Measurements from ENCODE around the gene HAS3.
"Not testable (repeated sequence)": the region's sequence is repeated elsewhere in the genome, so short reads cannot be mapped to it uniquely, and the experiment has no call there.

The HAS3 gene

GRCh38 chr16:69118994-69119393 lies 13.5 kb downstream of the HAS3 start:
- DNase-seq, result no peak

- no peak for DNase-seq
Measured at GRCh38 chr16:69119536-69119935, 14.1 kb downstream of the HAS3 start.

- no peak for DNase-seq
Measured at GRCh38 chr16:69120096-69120664, 14.7 kb downstream of the HAS3 start.

- peak; percentile 75 for DNase-seq
Measured at GRCh38 chr16:69123910-69124309, 18.5 kb downstream of the HAS3 start.

- not testable (repeated sequence) for DNase-seq
Measured at GRCh38 chr16:69124406-69124805, 19.0 kb downstream of the HAS3 start.

- not testable (repeated sequence) for DNase-seq
Measured at GRCh38 chr16:69124961-69125360, 19.5 kb downstream of the HAS3 start.

GRCh38 chr16:69126221-69126620 lies 20.8 kb downstream of the HAS3 start:
- DNase-seq, result no peak

- not testable (repeated sequence) for DNase-seq
Measured at GRCh38 chr16:69126801-69127200, 21.3 kb downstream of the HAS3 start.

GRCh38 chr16:69127966-69128510 lies 22.6 kb downstream of the HAS3 start:
- DNase-seq, result no peak

GRCh38 chr16:69130461-69130860 lies 25.0 kb downstream of the HAS3 start:
- DNase-seq, result no peak

GRCh38 chr16:69131167-69131838 lies 25.9 kb downstream of the HAS3 start:
- peak; percentile 27 for DNase-seq

GRCh38 chr16:69131839-69132423 lies 26.5 kb downstream of the HAS3 start:
- peak; percentile 80 for DNase-seq

- DNase-seq, result peak; percentile 89
Measured at GRCh38 chr16:69132424-69133252, 27.2 kb downstream of the HAS3 start, which contains the start of the genes CHTF8 and UTP4. Gene CHTF8, minus strand, starts transcription at chr16:69132588. Its CDS starts 11,130 bp downstream, at chr16:69121458. Gene UTP4, plus strand, starts transcription at chr16:69132649. Its CDS starts 811 bp downstream, at chr16:69133460.

- DNase-seq, result no peak
Measured at GRCh38 chr16:69133373-69133954, 28.0 kb downstream of the HAS3 start.

- no peak for DNase-seq
Measured at GRCh38 chr16:69138608-69139007, 33.2 kb downstream of the HAS3 start.

- DNase-seq, result not testable (repeated sequence)
Measured at GRCh38 chr16:69139464-69139863, 34.0 kb downstream of the HAS3 start.

- DNase-seq, result no peak
Measured at GRCh38 chr16:69141014-69141413, 35.6 kb downstream of the HAS3 start.

GRCh38 chr16:69141936-69142335 lies 36.5 kb downstream of the HAS3 start:
- DNase-seq, result no peak

GRCh38 chr16:69143116-69143515 lies 37.7 kb downstream of the HAS3 start:
- DNase-seq, result no peak

- DNase-seq, result no peak
Measured at GRCh38 chr16:69145658-69146057, 40.2 kb downstream of the HAS3 start.

- not testable (repeated sequence) for DNase-seq
Measured at GRCh38 chr16:69149621-69150020, 44.2 kb downstream of the HAS3 start.

GRCh38 chr16:69150146-69150865 lies 44.9 kb downstream of the HAS3 start:
- DNase-seq, result peak; percentile 68
